Head of caudate nucleus (tissue), 42 donors: Measurements from ENCODE around the gene POT1.
"Not testable (repeated sequence)": the region's sequence is repeated elsewhere in the genome, so short reads cannot be mapped to it uniquely, and the experiment has no call there.

ENCODE experiments used
- DNase-seq, 42 donors: peaks; one replicate each; pipeline versions ENCODE4 v3.0.0 to v3.0.0-alpha.2; 2020 to 2021; ENCODE audit warnings: mixed read lengths in 7 of 42
- intact Hi-C: fragments of 100-400 bp; cut with DNase I; formaldehyde crosslinking; loops from one replicate; pipeline ENCODE4 v1.15.0; 2022

Gene POT1, protein sequence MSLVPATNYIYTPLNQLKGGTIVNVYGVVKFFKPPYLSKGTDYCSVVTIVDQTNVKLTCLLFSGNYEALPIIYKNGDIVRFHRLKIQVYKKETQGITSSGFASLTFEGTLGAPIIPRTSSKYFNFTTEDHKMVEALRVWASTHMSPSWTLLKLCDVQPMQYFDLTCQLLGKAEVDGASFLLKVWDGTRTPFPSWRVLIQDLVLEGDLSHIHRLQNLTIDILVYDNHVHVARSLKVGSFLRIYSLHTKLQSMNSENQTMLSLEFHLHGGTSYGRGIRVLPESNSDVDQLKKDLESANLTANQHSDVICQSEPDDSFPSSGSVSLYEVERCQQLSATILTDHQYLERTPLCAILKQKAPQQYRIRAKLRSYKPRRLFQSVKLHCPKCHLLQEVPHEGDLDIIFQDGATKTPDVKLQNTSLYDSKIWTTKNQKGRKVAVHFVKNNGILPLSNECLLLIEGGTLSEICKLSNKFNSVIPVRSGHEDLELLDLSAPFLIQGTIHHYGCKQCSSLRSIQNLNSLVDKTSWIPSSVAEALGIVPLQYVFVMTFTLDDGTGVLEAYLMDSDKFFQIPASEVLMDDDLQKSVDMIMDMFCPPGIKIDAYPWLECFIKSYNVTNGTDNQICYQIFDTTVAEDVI

DNA sequence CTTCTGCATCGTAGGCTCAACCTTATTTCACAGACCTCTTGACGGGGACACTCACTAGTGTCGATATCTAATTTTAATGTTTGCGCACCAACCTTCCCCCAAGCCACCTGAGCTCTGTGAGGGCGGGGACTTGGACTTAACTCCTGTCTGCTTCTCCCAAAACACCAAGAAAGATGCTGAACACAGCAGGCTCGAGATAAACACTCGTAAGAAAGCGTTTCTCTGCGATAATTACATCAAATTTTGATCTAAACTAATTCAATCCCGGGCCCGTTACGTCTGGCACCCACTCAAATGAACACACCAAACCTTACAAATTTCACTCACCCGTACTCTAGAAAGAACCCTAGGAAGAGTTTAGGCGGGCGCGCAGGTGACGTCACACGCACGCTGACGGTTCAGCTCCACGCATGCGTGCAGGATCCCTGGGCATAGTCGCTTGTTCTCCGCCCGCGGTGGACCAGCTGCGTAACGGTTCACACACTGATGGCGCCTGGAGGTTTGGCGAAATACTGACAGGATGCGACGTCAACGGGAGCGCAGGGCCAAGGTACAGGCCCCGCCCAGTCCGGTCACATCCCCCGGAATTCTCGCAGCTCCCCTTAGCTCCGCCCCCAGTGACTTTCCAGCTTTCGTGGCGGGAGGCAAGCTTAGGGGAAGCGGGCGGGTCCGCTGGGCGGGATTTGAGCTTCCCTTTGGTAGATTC lies at the start of gene POT1:
Gene POT1 (minus strand): TSS at position 359 of the 706 bp plus-strand sequence. CDS start 32,652 bp downstream, outside the sequence.
- intact Hi-C loops = no loop called here
- DNase-seq = peak; percentile 97 to 100 (median 99)

DNA sequence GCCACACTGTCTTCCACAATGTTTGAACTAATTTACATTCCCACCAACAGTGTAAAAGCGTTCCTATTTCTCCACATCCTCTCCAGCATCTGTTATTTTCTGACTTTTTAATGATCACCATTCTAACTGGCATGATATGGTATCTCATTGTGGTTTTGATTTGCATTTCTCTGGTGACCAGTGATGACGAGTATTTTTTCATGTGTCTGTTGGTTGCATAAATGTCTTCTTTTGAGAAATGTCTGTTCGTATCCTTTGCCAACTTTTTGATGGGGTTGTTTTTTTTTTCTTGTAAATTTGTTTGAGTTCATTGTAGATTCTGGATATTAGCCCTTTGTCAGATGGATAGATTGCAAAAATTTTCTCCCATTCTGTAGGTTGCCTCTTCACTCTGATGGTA lies 45.5 kb upstream of the POT1 start:
- DNase-seq, intact Hi-C loops: not testable (repeated sequence)

DNA sequence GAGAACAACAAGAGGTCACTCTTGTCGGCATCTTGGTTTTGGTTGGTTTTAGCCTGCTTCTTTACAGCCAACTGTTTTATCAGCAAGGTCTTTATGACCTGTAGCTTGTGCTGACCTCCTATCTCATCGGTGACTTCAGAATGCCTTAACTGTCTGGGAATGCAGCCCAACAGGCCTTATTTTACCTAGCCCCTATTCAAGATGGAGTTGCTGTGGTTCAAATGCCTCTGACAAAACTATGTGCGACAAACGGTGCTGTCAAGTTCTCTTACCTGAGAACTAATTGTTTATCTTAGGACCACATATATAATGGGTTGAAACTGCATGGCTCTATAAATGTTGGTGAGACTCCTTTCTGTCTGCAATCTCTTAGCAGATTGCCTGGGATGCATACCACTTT lies 35.9 kb upstream of the POT1 start:
- no peak for DNase-seq
- intact Hi-C loops = no loop called here

DNA sequence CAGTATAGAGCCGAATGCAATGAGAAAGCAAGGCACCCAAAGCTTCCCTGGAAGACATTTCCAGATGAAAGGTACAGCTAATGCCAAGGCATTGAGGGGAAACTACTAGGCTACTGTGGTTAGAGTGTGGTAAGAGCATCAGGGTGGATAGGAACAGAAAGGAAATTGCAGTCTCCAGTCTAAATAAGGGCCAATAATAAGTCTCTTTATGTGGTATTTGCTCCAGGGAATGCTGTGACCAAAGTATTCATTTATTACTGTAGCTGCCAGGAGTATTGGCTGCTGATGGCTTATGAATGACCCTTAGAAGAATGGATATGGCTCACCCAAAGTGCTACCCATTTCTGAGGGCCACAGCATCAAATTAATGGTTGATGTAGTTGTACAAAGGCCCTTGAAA lies 30.1 kb upstream of the POT1 start:
- intact Hi-C loops = no loop called here

DNA sequence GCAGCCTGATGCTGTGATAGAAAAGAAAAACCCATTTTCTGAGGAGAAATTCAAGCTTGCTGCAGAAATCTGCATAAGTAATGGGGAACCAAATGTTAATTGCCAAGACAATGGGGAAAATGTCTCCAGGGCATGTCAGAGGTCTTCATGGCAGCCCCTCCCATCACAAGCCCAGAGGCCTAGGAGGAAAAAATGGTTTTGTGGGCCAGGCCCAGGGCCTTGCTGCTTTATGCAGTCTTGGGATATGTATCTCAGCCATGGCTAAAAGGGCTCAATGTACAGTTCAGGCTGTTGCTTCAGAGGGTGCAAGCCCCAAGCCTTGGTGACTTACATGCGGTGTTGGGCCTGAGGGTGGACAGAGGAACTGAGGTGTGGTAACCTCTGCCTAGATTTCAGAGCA lies 28.3 kb upstream of the POT1 start:
- DNase-seq, intact Hi-C loops: not testable (repeated sequence)

More for the DNA sequence above, 30.1 kb upstream of the POT1 start:
- no peak for DNase-seq

DNA sequence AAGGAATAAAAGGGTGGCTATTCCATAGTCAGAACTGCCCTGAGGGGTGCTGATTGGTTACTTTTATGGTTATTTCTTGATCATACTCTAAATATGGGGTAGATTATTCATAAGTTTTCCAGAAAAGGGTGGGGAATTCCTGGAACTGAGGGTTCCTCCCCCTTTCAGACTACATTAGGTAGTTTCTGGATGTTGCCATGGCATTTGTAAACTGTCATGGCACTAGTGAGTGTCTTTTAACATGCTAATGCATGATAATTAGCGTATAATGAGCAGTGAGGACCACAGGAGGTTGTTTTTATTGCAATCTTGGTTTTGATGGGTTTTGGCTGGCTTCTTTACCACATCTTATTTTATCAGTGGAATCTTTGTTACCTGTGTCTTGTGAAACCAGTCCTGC lies 26.5 kb upstream of the POT1 start:
- no peak for DNase-seq
- intact Hi-C loops = no loop called here

DNA sequence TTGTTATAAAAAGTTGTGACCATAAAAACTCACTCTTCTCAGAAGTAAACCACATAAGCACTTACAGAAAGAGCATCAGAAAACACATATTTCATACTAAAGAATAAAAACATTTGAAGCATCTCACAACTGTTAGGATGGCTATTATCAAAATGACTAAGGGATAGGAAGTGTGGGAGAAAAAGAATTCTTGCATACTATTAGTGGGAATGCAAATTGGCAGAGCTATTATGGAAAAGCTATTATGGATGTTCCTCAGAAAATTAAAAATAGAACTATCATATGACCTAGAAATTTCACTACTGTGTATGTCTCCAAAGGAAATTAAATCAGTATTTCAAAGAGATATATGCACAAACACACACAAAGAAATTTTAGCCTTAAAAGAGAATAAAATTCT lies 25.2 kb upstream of the POT1 start:
- no peak for DNase-seq
- intact Hi-C loops = no loop called here

DNA sequence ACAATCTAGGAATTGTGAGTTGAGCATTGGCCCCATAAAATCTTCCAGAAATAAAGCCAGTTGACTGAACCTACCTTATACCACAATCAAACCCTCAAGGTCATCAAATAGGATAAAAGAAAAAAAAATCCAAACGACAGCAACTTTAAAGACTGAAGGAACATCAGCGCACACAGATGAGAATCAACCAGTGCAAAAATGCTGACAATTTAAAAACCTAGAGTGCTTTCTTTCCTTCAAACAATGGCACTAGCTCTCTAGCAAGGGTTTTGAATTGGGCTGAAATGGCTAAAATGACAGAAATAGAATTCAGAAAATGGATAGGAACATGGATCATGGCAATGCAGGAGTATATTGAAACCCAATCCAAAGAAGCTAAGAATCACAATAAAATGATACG lies 16.1 kb upstream of the POT1 start:
- DNase-seq = no peak
- intact Hi-C loops = no loop called here

DNA sequence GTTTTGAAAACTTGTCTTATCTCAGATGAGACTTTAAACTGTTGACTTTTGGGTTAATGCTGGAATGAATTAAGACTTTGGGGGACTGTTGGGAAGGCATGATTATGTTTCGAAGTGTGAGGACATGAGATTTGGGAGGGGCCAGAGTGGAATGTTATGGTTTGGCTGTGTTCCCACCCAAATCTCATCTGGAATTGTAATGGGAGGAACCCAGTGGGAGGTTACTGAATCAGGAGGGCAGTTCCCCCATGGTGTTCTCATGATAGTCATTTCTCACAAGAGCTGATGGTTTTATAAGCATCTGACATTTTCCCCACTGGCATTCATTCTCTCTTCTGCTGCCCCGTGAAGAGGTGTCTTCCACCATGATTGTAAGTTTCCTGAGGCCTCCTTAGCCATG lies 13.8 kb upstream of the POT1 start:
- no peak for DNase-seq
- intact Hi-C loops = no loop called here

DNA sequence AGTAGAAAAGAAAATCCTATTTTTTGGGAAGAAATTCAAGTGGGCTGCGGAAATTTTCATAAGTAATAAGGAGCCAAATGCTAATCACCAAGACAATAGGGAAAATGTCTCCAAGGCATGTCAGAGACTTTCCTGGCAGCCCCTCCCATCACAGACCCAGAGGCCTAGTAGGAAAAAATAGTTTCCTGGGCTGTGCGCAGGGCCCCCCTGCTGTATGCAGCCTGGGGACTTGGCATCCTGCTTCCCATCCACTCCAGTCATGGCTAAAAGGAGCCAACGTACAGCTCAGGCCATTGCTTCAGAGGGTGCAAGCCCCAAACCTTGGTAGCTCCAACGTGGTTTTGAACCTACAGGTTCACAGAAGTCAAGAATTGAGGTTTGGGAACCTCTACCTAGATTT lies 12.8 kb upstream of the POT1 start:
- intact Hi-C loops = no loop called here
- DNase-seq = no peak

DNA sequence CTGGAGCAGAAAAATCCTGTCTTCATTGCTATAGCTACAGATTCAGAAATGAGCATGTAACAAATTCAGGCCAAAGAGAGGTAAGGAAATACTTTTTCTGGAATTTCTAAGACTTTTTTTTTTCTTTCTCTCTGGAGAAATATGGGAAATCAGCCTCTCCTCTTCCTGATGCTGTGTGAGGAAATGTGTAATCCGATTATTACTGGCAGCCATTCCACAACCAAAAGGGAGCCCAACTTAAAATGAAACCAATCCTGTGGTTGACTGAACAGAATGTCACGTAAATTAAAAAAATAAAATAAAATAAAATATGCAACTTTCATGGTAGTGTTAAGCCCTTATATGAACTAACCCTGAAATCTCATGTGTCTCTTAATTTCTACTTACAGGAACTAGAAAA lies 10.7 kb upstream of the POT1 start:
- intact Hi-C loops = no loop called here
- DNase-seq = no peak

DNA sequence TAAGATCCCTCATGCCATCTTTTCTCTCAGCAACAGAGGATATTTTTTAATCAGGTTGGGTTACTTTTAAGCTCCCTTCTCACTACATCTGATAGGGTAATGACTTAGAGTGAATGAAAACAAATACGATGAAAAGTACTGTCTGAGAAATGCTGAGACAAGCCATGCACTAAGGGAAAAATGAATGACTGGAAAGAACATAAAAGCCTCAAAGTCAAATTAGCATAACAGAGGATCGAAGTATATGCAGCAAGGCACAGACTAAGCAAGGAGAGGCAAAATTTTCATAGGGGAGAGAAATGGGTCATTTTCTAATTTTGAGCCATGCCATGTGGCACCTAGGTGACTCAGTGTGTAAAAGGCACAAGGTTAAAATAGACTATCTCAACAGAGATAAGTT lies 8.5 kb upstream of the POT1 start:
- DNase-seq = no peak
- intact Hi-C loops = no loop called here

DNA sequence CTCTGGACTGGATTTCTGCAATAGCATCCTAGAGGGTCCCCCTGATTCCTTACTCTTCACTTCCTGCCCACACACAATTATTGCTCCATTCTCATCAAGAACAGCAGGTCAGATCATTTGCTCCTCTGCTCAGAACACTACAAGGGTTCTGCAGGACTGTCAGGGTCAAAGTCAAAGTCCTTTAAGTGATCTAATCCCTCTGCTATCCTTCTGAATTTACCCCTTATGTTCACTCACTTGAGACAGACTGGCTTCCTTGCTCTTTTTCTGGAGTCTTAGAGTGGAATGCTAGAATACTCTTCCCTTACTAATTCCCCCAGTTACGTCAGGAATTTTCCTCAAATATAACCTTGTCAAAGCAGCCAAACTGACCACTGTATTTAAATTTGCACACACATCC lies 7.5 kb upstream of the POT1 start:
- intact Hi-C loops = no loop called here
- DNase-seq = no peak

DNA sequence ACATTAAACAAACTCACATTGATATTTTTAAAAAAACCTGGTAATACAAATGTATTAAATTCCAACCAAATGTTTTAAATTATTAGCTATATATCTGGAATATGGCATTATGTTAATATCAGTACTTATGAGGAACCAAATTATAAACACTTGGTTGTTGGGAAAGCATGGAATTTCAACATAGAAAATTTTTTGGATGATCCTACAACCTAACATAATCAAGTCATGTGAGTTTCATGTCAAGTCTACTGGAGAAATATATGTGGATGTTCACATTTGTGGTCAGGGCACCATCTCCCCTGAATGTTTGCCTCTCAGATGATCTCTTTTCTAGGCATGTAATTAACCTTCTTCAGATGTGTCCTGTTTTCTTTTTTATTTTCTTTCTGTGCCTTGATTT lies 5.2 kb upstream of the POT1 start:
- intact Hi-C loops = no loop called here
- DNase-seq = no peak

DNA sequence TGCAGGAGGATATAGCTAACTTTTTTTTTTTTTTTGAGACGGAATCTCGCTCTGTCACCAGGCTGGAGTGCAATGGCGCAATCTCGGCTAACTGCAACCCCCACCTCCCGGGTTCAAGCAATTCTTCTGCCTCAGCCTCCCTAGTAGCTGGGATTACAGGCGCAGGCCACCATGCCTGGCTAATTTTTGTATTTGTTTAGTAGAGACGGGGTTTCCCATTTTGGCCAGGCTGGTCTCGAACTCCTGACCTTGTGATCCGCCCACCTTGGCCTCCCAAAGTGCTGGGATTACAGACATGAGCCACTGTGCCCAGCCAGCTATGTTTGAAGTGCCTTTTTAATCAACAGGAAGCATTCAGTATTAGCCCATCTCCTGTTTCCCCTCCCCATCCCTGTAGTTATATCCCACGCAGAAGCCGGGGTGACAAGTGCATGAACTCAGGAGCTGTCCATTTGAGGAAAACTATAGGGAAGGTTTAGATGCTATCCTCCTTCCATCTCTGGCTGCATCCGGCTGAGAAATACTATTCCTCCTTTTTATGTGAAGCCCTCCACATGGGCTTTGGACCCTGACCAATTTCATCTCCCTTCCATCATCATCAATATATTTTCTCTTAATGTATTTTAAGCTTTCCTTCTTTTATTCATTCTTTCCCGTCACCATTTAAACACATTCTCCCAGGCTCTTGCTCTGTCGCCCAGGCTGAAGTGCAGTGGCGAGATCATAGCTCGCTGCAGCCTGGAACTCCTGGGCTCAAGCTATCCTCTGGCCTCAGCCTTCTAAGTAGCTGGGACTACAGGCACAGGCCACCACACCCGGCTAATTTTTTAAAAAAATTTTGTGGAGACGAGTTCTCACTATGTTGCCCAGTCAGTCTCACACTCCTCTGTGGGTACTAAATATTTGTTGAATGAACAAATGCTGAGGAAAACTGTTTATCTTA lies 1.3 kb upstream of the POT1 start:
- intact Hi-C loops = no loop called here
- DNase-seq = peak in 1 of 42 donors; percentile 9

DNA sequence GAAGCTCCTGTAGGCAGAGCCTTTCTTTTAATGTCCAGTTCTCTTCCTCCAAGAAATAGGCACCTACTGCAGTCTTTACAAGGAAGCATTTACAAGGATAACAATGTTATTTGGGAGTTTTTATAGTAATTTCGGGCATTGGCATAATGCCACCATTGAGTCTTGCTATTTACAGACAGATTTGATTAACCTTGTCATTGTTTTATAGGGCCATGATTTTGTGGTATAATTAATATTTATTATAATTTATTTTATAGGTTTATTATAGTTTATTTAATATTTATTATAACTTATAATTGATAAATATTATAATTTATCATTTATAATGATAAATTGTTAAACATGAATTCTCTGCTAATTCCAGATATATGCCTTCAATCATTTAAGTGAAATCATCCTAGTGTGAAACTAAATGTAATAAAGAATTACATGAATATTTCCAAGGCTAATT lies 573 bp upstream of the POT1 start:
- intact Hi-C loops = no loop called here
- no peak for DNase-seq

DNA sequence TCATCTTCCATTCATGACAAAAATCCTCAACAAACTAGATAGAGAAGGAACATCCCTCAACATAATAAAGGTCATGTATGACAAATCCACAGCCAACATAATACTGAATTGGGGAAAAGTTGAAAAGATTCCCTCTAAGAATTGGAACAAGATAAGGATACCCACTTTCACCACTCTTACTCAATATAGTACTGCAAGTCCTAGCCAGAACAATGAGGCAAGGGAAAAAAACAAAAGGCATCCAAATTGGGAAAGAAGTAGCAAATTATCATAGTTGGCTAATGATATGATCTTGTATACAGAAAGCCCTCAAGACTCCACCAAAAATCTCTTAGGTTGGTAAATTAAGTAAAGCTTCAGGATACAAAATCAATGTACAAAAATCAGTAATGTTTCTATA lies 4.7 kb downstream of the POT1 start:
- intact Hi-C loops = no loop called here
- no peak for DNase-seq

DNA sequence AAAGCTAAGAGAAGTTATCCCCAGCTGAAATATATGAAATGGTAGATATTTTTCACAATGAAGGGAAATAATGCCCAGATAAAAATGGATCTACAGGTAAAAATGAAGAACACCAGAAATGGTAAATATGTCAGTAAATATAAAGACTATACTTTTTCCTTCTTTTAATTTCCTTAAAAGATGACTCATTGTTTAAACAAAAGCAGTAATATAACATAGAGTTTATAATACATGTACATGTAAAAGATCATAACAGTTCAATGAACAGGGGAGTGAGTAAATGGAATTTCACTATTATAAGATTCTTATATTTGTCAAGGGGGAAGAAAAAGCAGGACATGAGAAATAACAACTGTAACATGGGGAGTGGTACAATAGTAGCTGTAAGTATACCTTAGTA lies 7.4 kb downstream of the POT1 start:
- intact Hi-C loops = no loop called here

DNA sequence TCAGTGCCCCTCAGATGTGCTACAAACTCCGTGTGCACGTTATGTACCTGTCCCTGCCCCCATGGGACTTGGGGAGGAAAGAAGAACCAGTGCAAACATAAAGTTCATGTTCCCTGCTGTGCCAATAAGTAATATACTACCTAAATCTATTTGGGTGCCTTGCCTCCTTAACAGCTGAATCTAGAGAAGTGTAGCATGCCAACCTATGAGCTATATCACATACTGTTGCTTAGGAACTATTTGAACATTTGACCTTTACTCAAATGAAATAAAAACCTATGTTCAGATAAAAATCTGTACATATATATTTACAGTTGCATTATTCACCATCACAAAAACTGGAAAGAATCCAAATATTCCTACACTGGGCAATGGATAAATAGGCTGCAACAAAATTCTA lies 9.8 kb downstream of the POT1 start:
- intact Hi-C loops = no loop called here
- no peak for DNase-seq

More for the DNA sequence above, 7.4 kb downstream of the POT1 start:
- no peak for DNase-seq
